Measurements from ENCODE around the gene ATIC. TPM values are rescaled to one million over a fixed set of nuclear protein-coding genes. Genes with fewer than 3 reads are reported as not detected.

ATIC gene
- total and polyA plus RNA-seq, 4 donors = 44.3 to 180 (median 75.9) TPM

DNA sequence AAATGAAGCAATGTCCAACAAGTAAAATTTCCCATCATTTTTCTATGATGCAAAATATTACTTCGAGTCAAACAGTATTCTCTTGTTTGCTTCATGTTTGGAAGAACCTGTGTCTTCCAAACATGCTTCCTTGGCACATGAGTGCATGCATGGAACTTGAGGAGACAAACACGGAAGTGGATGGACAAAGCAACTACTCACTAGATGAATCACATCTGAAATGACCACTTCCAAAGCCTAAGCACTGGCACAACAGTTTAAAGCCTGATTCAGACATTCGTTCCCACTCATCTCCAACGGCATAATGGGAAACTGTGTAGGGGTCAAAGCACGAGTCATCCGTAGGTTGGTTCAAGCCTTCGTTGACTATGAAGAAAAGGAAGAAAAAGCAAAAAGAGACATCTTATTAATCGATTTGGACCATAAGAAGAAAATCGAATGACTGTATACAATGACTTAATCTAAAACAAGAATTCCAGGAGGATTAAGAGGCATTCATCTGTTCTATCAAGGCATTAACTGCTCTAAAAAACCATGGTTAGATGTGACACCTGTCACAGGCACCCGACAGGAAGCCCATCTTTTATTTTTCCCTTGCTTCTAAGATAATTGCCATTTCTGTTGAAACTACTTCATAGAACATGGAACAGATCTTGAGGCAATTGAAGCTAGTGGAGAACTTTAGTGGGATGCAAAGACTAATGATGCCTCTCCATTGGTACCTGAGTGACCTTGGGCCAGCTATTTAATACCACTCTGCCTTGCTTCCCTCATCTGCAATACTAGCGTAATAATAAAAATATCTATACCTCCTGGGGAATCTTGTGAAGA is 56.0 kb downstream of the ATIC start:
- H3K9me3 ChIP-seq (ENCODE audit: control insufficient read depth in 4 of 4, insufficient read depth in 3 of 4, low read length in 3 of 4) = peaks cover 0 to 2% (median 0%) of the 10 kb centered on the region in 4 donors
- H3K9ac ChIP-seq (ENCODE audit: insufficient read depth in 1 of 2, low read length in 2 of 2) = no peak overlapping the region
- no peak overlapping the region for H3K4me3 ChIP-seq
- H3K27me3 ChIP-seq (ENCODE audit: control insufficient read depth in 3 of 3, insufficient read depth in 3 of 3, low read length in 2 of 3) = no peaks in the 10 kb centered on the region
- no peaks in the 10 kb centered on the region for H3K4me1 ChIP-seq (ENCODE audit: control insufficient read depth in 5 of 5, insufficient read depth in 5 of 5, low read length in 5 of 5)
- ATAC-seq (ENCODE audit: insufficient read depth, low FRiP score) (no peak), DNase-seq (no peak)
- TF ChIP-seq, protein P1, sequence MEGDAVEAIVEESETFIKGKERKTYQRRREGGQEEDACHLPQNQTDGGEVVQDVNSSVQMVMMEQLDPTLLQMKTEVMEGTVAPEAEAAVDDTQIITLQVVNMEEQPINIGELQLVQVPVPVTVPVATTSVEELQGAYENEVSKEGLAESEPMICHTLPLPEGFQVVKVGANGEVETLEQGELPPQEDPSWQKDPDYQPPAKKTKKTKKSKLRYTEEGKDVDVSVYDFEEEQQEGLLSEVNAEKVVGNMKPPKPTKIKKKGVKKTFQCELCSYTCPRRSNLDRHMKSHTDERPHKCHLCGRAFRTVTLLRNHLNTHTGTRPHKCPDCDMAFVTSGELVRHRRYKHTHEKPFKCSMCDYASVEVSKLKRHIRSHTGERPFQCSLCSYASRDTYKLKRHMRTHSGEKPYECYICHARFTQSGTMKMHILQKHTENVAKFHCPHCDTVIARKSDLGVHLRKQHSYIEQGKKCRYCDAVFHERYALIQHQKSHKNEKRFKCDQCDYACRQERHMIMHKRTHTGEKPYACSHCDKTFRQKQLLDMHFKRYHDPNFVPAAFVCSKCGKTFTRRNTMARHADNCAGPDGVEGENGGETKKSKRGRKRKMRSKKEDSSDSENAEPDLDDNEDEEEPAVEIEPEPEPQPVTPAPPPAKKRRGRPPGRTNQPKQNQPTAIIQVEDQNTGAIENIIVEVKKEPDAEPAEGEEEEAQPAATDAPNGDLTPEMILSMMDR (IDR thresholded peaks at IDR 0.05; ENCODE audit: control extremely low read depth, extremely low read depth) = no peak
- 91 to 95% methylated on average over 11 of the region's 11 CpGs for WGBS, 2 donors
- H3K36me3 ChIP-seq (ENCODE audit: control insufficient read depth in 4 of 4, insufficient read depth in 4 of 4, low read length in 4 of 4) = peaks cover 14 to 79% (median 37%) of the 10 kb centered on the region in 4 donors
- no peak overlapping the region for H3K27ac ChIP-seq (ENCODE audit: low read depth in 1 of 2, low read length in 1 of 2)

DNA sequence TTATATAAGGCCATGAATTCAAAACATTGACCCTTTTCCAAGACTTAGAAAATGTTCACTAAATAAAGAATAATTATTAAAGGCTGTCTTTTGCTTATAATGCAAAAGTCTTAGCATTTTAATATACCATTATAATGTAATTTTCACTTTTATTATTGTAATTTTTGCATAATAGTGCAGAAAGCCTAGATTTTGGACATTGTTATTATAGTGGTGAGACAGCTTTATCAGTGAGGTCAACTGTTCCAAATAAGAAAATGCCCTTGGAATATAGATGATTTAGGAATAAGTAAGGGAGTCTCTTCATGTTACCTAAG is 56.6 kb downstream of the ATIC start:
- Histone ChIP-seq H3K4me1 (ENCODE audit: control insufficient read depth in 5 of 5, insufficient read depth in 5 of 5, low read length in 5 of 5) (no peaks in the 10 kb centered on the region), H3K9me3 (ENCODE audit: control insufficient read depth in 4 of 4, insufficient read depth in 3 of 4, low read length in 3 of 4) (peaks cover 0 to 2% (median 0%) of the 10 kb centered on the region in 4 donors), H3K27ac (ENCODE audit: low read depth in 1 of 2, low read length in 1 of 2) (no peak overlapping the region), H3K9ac (ENCODE audit: insufficient read depth in 1 of 2, low read length in 2 of 2) (no peak overlapping the region), H3K36me3 (ENCODE audit: control insufficient read depth in 4 of 4, insufficient read depth in 4 of 4, low read length in 4 of 4) (peaks cover 14 to 74% (median 34%) of the 10 kb centered on the region in 4 donors), H3K27me3 (ENCODE audit: control insufficient read depth in 3 of 3, insufficient read depth in 3 of 3, low read length in 2 of 3) (no peaks in the 10 kb centered on the region), H3K4me3 (no peak overlapping the region)
- DNase-seq (no peak), ATAC-seq (ENCODE audit: insufficient read depth, low FRiP score) (no peak)
- TF ChIP-seq, protein P1 (IDR thresholded peaks at IDR 0.05; ENCODE audit: control extremely low read depth, extremely low read depth) = no peak

DNA sequence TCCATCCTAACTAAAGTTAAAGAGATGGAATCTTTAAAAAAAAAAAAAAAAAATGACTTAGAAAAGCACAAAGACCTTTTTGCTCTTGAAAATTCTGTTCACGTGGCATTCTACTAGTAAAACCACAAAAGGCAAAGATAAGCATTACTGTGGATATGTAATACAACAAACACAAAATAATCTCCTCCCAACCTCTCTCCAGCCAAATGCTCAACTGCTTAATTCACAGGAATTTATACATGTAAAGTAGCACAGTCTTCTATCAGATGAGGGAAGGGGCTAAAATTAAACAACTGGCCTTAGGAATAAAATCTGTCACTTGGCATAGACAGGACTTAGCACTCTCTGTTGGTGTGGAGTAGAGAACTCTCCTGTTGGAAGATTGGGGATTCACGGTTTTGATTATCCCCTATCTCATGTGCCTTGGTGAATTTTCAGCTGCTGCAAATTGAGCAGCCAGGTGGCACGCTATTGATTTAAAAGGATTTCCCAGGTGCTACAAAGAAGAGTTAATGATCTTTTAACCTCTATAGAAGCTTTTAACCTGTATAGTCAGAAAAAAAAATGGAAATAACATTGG is 57.4 kb downstream of the ATIC start:
- Histone ChIP-seq H3K36me3 (ENCODE audit: control insufficient read depth in 4 of 4, insufficient read depth in 4 of 4, low read length in 4 of 4) (peaks cover 14 to 71% (median 34%) of the 10 kb centered on the region in 4 donors), H3K27me3 (ENCODE audit: control insufficient read depth in 3 of 3, insufficient read depth in 3 of 3, low read length in 2 of 3) (no peaks in the 10 kb centered on the region)

More for the DNA sequence above, 57.4 kb downstream of the ATIC start:
- TF ChIP-seq, protein P1 (IDR thresholded peaks at IDR 0.05; ENCODE audit: control extremely low read depth, extremely low read depth) = no peak
- 84 to 90% methylated on average over 3 of the region's 3 CpGs for WGBS, 2 donors
- ATAC-seq (ENCODE audit: insufficient read depth, low FRiP score) (no peak), DNase-seq (no peak)
- H3K27ac ChIP-seq (ENCODE audit: low read depth in 1 of 2, low read length in 1 of 2) = no peak overlapping the region
- no peak overlapping the region for H3K4me3 ChIP-seq
- H3K9me3 ChIP-seq (ENCODE audit: control insufficient read depth in 4 of 4, insufficient read depth in 3 of 4, low read length in 3 of 4) = peaks cover 0 to 2% (median 0%) of the 10 kb centered on the region in 4 donors
- H3K9ac ChIP-seq (ENCODE audit: insufficient read depth in 1 of 2, low read length in 2 of 2) = peak overlapping the region in 1 of 2 donors; percentile 7
- H3K4me1 ChIP-seq (ENCODE audit: control insufficient read depth in 5 of 5, insufficient read depth in 5 of 5, low read length in 5 of 5) = no peaks in the 10 kb centered on the region
